ENCODE results near the gene CD70.
"Not testable (repeated sequence)": the region's sequence is repeated elsewhere in the genome, so short reads cannot be mapped to it uniquely, and the experiment has no call there.

Gene CD70

GRCh38 chr19:6588508-6589345 is 2.2 kb downstream of the CD70 start:
- H3K27ac ChIP-seq = no peak overlapping the region
- no peak for TF ChIP-seq CTCF (conservative IDR thresholded peaks at IDR 0.05)
- no peak for TF ChIP-seq ZFX (IDR thresholded peaks at IDR 0.05)

DNA sequence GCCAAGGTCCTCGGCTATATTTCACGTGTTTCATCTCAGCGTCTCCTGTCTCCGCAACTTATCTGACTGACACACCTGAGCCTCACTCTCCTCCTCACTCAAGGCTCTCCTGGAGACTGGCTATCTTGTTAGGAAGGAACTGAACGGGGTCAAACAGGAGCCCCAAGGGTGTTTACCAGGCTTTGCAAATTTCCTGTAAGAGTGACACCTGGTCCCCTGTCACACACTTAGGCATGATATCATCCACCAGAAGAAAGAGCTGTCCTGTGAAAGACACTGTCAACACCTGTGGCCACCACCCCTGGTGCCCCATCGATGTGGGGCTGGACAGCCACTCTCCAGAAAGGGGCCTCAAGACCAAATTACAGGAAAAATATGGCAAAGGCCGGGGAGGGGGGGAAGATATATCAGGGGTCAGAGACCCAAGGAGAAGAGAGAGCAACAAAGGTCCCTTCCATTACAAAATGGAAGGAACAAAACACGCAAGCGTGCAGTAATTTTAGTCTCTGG is 2.9 kb downstream of the CD70 start:
- TF ChIP-seq ZFX (IDR thresholded peaks at IDR 0.05) = no peak
- no peak for TF ChIP-seq CTCF (conservative IDR thresholded peaks at IDR 0.05)
- H3K27ac ChIP-seq = no peak overlapping the region

DNA sequence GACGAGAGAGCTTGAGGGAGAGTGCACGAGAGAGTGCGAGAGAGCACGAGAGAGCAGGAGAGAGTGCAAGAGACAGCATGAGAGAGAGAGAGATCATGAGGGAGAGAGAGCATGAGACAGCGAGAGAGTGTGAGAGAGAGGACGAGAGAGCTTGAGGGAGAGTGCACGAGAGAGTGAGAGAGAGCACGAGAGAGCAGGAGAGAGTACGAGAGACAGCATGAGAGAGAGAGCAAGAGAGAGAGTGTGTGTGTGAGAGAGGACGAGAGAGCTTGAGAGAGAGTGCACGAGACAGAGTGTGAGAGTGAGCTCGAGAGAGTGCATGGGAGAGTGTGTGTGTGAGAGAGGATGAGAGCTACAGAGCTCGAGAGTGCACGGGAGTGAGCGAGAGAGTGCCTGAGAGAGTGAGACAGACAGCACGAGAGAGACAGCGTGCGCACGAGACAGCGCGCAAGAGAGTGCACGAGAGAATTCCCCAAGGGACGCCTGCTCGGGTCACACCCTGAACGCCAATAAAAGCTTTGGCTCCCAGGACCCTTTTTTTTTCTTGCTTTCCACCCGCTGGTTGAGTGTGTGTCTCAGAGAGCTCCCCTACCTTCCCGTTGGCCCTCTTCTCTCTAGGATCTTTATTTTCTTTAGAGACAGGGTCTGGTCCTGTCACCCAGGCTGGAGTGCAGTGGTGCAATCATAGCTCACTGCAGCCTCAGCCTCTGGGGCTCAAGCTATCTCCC is 3.7 kb downstream of the CD70 start:
- no peak overlapping the region for H3K27ac ChIP-seq
- TF ChIP-seq ZFX (IDR thresholded peaks at IDR 0.05) = no peak
- TF ChIP-seq CTCF (conservative IDR thresholded peaks at IDR 0.05) = no peak

- TF ChIP-seq ZFX (IDR thresholded peaks at IDR 0.05) (no peak), CTCF (conservative IDR thresholded peaks at IDR 0.05) (no peak)
- H3K27ac ChIP-seq = no peak overlapping the region
Observed at GRCh38 chr19:6586726-6587092, 4.2 kb downstream of the CD70 start.

- TF ChIP-seq CTCF (conservative IDR thresholded peaks at IDR 0.05) = no peak
- no peak for TF ChIP-seq ZFX (IDR thresholded peaks at IDR 0.05)
- H3K27ac ChIP-seq = no peak overlapping the region
Observed at GRCh38 chr19:6586056-6586455, 4.9 kb downstream of the CD70 start.

DNA sequence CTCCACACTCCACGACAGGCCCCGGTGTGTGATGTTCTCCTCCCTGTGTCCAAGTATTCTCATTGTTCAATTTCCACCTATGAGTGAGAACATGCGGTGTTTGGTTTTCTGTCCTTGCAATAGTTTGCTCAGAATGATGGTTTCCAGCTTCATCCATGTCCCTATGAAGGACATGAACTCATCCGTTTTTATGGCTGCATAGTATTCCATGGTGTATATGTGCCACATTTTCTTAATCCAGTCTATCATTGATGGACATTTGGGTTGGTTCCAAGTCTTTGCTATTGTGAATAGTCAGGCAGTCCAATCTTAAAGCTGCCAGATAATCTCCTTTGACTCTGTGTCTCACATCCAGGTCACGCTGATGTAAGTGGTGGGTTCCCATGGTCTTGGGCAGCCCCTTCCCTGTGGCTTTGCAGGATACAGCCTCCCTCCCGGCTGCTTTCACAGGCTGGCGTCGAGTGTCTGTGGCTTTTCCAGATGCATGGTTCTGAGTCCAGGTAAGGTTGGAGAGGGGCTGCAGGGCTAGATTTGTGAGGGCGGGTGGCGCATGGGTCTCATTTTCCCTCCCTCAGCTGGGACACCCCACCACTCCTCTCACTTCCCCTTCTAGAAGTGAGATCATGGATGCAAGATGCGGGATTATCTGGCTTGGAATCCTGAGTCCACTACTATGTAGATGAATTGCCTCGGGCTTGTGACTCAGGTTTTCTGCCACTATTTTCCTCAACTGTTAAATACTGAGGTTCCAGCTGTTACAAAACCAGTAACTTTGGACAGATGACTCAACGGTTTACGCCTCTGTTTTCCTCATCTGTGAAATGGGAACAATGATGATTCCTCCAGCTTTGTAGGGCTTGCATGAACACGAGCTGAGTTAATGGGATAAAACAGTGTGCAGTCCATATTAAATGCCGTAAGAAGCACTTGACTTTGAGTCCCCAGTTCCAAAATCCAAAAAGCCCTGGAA is 8.2 kb downstream of the CD70 start:
- not testable (repeated sequence) for H3K27ac ChIP-seq

DNA sequence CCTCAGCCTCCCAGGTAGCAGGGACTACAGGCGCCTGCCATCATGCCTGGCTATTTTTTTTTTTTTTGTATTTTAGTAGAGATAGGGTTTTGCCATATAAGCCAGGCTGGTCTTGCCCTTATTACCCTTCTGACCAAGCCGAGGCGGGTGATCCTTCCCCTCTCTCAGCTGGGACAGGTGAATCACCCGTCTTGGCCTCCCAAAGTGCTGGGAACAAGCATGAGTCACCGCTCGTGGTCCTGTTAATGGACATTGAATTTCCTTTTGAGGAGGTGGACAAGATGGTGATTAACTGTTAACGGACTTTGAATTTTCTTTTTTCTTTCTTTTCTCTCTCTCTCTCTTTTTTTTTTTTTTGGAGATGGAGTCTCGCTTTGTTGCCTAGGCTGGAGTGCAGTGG is 10.6 kb downstream of the CD70 start:
- no peak overlapping the region for H3K27ac ChIP-seq
- TF ChIP-seq ZFX (IDR thresholded peaks at IDR 0.05) (no peak), CTCF (conservative IDR thresholded peaks at IDR 0.05) (no peak)
